ENCODE measurements around the gene DHX32.
A peak's percentile ranks its signal among the peaks of the same experiment; 100 is the strongest.

Gene DHX32

GRCh38 chr10:125868372-125868975, 12.6 kb downstream of the DHX32 start:
- Histone ChIP-seq H3K4me2 (no peak overlapping the region), H3K4me1 (peaks cover 0 to 26% (median 21%) of the 10 kb centered on the region in 10 experiments; a peak in 15 of 20 replicates), H3K27ac (no peak overlapping the region), H3K9ac (no peak overlapping the region), H3K9me3 (replicated peaks in 1 of 11) (no peaks in the 10 kb centered on the region), H3K4me3 (no peak overlapping the region), H4K20me1 (peaks cover 0 to 9% (median 0%) of the 10 kb centered on the region in 11 experiments; a peak in 4 of 22 replicates), H3K36me3 (peaks cover 16 to 51% (median 26%) of the 10 kb centered on the region in 11 experiments), H3K27me3 (no peaks in the 10 kb centered on the region)
- TF ChIP-seq Cebpa-rat (IDR thresholded peaks at IDR 0.05), result no peak

DNA sequence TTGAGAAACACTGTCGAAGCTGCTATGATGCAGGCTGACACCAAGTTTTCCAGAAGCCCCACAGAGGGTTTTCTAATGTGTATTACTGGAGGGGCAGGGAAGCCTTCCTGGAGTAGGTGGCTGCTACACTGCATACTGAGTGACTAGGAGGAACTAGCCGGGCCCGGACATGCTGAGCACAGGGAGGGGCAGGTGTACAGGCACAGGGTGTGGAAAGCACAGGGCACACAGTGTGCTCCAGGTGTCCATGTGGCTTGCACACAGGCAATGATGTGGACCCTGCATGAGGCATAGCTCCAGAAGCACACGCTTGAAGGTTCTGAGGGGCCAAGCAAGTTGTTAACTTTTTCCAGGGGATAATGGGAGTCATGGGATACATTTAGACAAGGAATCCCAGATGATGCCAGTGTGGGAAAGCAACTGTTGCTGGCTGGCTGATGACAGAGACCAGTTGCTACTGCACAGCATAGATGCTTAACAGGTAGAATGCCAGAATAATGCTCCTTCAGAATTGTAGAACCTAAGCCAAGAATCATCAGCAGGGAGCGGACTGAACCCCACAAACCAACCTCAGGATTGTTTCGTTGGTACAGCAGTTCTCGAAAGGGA, 14.6 kb downstream of the DHX32 start:
- no peak overlapping the region for H3K4me3 ChIP-seq
- peaks cover 0 to 26% (median 21%) of the 10 kb centered on the region in 10 experiments; a peak in 15 of 20 replicates for H3K4me1 ChIP-seq
- no peak overlapping the region for H3K27ac ChIP-seq
- H3K9me3 ChIP-seq (replicated peaks in 1 of 11), result no peaks in the 10 kb centered on the region
- no peak overlapping the region for H3K9ac ChIP-seq
- TF ChIP-seq Cebpa-rat (IDR thresholded peaks at IDR 0.05), result no peak
- H3K4me2 ChIP-seq, result no peak overlapping the region
- H3K27me3 ChIP-seq, result no peaks in the 10 kb centered on the region
- H3K36me3 ChIP-seq, result peaks cover 15 to 58% (median 25%) of the 10 kb centered on the region in 11 experiments
- peaks cover 0 to 9% (median 0%) of the 10 kb centered on the region in 11 experiments; a peak in 4 of 22 replicates for H4K20me1 ChIP-seq

GRCh38 chr10:125865120-125865519, 16.0 kb downstream of the DHX32 start:
- peaks cover 0 to 26% (median 21%) of the 10 kb centered on the region in 10 experiments; a peak in 15 of 20 replicates for H3K4me1 ChIP-seq
- H3K27ac ChIP-seq, result no peak overlapping the region
- TF ChIP-seq Cebpa-rat (IDR thresholded peaks at IDR 0.05), result no peak
- H3K9me3 ChIP-seq (replicated peaks in 1 of 11), result no peaks in the 10 kb centered on the region
- H3K4me2 ChIP-seq, result peak overlapping the region in 8 of 11 experiments; percentile 12 to 70 (median 55); a peak in 14 of 22 replicates
- H3K9ac ChIP-seq, result 0 out of 22 replicates have a peak overlapping the region, but pooled peaks of 1 of the 11 experiments have one; percentile 7
- H3K4me3 ChIP-seq, result no peak overlapping the region
- no peaks in the 10 kb centered on the region for H3K27me3 ChIP-seq
- peaks cover 15 to 64% (median 31%) of the 10 kb centered on the region in 11 experiments for H3K36me3 ChIP-seq
- peaks cover 0 to 9% (median 0%) of the 10 kb centered on the region in 11 experiments; a peak in 4 of 22 replicates for H4K20me1 ChIP-seq

- Histone ChIP-seq H3K27ac (no peak overlapping the region), H3K9ac (no peak overlapping the region), H3K4me1 (peaks cover 0 to 21% (median 5%) of the 10 kb centered on the region in 10 experiments; a peak in 10 of 20 replicates), H4K20me1 (no peaks in the 10 kb centered on the region), H3K36me3 (peaks cover 21 to 91% (median 41%) of the 10 kb centered on the region in 11 experiments), H3K4me2 (no peak overlapping the region), H3K27me3 (no peaks in the 10 kb centered on the region), H3K9me3 (replicated peaks in 1 of 11) (no peaks in the 10 kb centered on the region), H3K4me3 (no peak overlapping the region)
- TF ChIP-seq Cebpa-rat (IDR thresholded peaks at IDR 0.05), result no peak
Measured at GRCh38 chr10:125859128-125859817, 21.8 kb downstream of the DHX32 start.

DNA sequence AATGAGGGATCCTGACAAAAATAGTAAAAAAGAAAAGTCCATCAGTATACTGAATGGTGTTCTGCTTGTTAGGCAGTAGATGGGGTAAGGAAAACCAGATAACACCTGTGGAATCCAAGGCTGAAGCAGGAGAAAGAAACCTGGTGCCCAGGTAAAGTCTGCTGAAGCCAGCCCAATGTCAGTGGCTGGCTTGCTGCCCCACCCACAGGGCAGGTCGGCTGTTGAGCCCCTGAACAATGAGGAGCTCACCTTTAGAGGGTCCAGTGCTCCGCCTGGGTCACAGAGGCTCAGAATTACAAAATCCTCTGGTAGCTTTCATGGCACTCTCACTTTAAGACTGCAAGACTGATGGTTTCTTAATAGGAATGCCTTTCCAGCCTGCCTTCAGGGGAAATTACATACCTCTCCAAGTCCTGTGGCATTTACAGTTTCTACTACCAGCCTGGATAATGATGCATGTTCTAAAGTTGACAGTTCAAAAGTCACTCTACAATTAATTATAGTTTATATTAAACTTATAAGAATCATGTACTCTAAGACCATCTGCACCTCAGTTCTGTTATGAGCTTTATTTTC, 23.8 kb downstream of the DHX32 start:
- no peaks in the 10 kb centered on the region for H3K27me3 ChIP-seq
- H3K9me3 ChIP-seq (replicated peaks in 1 of 11), result no peaks in the 10 kb centered on the region
- no peak overlapping the region for H3K27ac ChIP-seq
- TF ChIP-seq Cebpa-rat (IDR thresholded peaks at IDR 0.05), result no peak
- H3K4me3 ChIP-seq, result no peak overlapping the region
- H3K36me3 ChIP-seq, result peaks cover 24 to 92% (median 47%) of the 10 kb centered on the region in 11 experiments
- H4K20me1 ChIP-seq, result no peaks in the 10 kb centered on the region
- H3K9ac ChIP-seq, result no peak overlapping the region
- no peak overlapping the region for H3K4me2 ChIP-seq
- peaks cover 0 to 18% (median 2%) of the 10 kb centered on the region in 10 experiments; a peak in 9 of 20 replicates for H3K4me1 ChIP-seq

DNA sequence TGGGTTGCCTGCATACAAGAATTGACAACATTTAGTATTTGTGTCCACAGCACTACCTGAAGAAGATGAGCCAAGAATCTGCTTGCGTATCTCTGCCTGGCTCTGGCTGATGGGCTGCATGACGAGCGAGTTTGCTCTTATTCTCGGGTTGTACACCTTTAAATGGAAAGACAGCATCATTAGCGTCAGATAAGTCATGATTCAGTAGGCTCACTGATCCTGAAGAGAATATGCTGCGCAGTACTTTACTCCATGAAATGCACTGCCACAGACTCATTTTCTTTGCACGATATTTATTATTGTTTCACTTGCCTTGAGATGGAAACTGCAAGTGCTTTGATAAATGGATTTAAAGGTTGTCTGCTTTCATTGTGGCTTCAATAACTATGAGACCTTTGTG, 28.6 kb downstream of the DHX32 start:
- no peak overlapping the region for H3K27ac ChIP-seq
- H3K27me3 ChIP-seq, result no peaks in the 10 kb centered on the region
- H3K9me3 ChIP-seq (replicated peaks in 1 of 11), result no peaks in the 10 kb centered on the region
- no peak for TF ChIP-seq Cebpa-rat (IDR thresholded peaks at IDR 0.05)
- H3K36me3 ChIP-seq, result peaks cover 59 to 97% (median 76%) of the 10 kb centered on the region in 11 experiments
- no peak overlapping the region for H3K9ac ChIP-seq
- no peak overlapping the region for H3K4me2 ChIP-seq
- H4K20me1 ChIP-seq, result peaks cover 0 to 3% (median 0%) of the 10 kb centered on the region in 11 experiments; a peak in 1 of 22 replicates
- no peaks in the 10 kb centered on the region for H3K4me1 ChIP-seq
- no peak overlapping the region for H3K4me3 ChIP-seq

- Histone ChIP-seq H3K4me3 (no peak overlapping the region), H4K20me1 (peaks cover 0 to 3% (median 0%) of the 10 kb centered on the region in 11 experiments; a peak in 1 of 22 replicates), H3K4me1 (no peaks in the 10 kb centered on the region), H3K9me3 (replicated peaks in 1 of 11) (no peaks in the 10 kb centered on the region), H3K4me2 (no peak overlapping the region), H3K27ac (no peak overlapping the region), H3K27me3 (no peaks in the 10 kb centered on the region), H3K36me3 (peaks cover 58 to 95% (median 77%) of the 10 kb centered on the region in 11 experiments), H3K9ac (no peak overlapping the region)
- TF ChIP-seq Cebpa-rat (IDR thresholded peaks at IDR 0.05), result no peak
Measured at GRCh38 chr10:125850766-125851731, 30.0 kb downstream of the DHX32 start.

DNA sequence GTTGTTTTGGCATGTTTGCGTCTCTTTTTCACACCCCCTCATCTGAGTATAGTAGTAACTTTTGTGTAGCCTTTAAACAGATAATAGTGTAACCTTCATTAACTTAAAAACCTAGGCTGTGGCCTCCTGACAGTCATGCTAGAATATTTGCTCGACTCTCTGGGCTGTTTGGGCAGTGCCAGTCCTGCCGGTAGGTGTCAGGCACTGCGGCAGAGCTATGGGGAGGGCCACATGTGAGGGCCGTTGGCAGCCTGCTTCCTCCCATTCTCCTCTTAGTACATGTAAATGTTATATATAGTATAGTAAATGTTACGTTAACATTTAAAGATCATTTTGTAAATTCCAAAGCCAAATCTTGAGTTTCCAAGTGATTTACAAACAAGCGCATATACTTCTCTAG, 31.6 kb downstream of the DHX32 start:
- peaks cover 0 to 8% (median 3%) of the 10 kb centered on the region in 10 experiments; a peak in 8 of 20 replicates for H3K4me1 ChIP-seq

More for the DNA sequence above, 31.6 kb downstream of the DHX32 start:
- Histone ChIP-seq H3K27me3 (no peaks in the 10 kb centered on the region), H3K4me2 (no peak overlapping the region), H3K9me3 (replicated peaks in 1 of 11) (no peaks in the 10 kb centered on the region), H3K36me3 (peaks cover 54 to 93% (median 78%) of the 10 kb centered on the region in 11 experiments), H3K4me3 (no peak overlapping the region), H3K9ac (no peak overlapping the region), H3K27ac (no peak overlapping the region), H4K20me1 (peaks cover 0 to 16% (median 0%) of the 10 kb centered on the region in 11 experiments; a peak in 5 of 22 replicates)
- TF ChIP-seq Cebpa-rat (IDR thresholded peaks at IDR 0.05), result no peak

Data from BLaER1 treated with 17β-estradiol and CSF1 and Interleukin-3, amounts not matched to agents 10 nM and 100 nM (cell line).